Prostate gland (tissue), 2 donors: ENCODE data around the gene MAPKAP1. TPM values are rescaled to one million over a fixed set of nuclear protein-coding genes. Genes with fewer than 3 reads are reported as not detected.

ENCODE experiments used
- DNase-seq: peaks from one replicate; pipeline ENCODE4 v3.0.0-alpha.2; 2019; ENCODE audit warnings: low spot score
- H3K27ac ChIP-seq, 2 donors: fragments of 200-600 bp; sonication (generic); 2 replicates each; pipeline ENCODE4 v1.5.1; 2017 to 2019
- H3K27me3 ChIP-seq: fragments of 200-600 bp; sonication (generic); replicated peaks from 2 replicates; pipeline ENCODE4 v1.5.1; 2019; ENCODE audit not compliant: insufficient read depth
- H3K36me3 ChIP-seq, 2 donors: fragments of 200-600 bp; sonication (generic); 1 replicate in 1 of 2; 2 replicates in 1 of 2; pipeline versions ENCODE4 v1.5.1 to v1.8.1; 2017 to 2019
- H3K4me1 ChIP-seq: fragments of 200-600 bp; sonication (generic); replicated peaks from 2 replicates; pipeline ENCODE4 v1.5.1; 2019
- H3K4me3 ChIP-seq, 2 donors: fragments of 200-600 bp; sonication (generic); 2 replicates each; pipeline ENCODE4 v1.5.1; 2017 to 2019
- H3K9me3 ChIP-seq: fragments of 200-600 bp; sonication (generic); 2 replicates; pipeline ENCODE4 v1.5.1; 2017
- POLR2A ChIP-seq: fragments of 450-650 bp; IDR thresholded peaks from one replicate; pipeline ENCODE4 v1.6.1; 2016; ENCODE audit warnings: antibody characterized with exemption, mild to moderate bottlenecking
- POLR2AphosphoS5 ChIP-seq: sonication (generic); formaldehyde crosslinking; IDR thresholded peaks from one replicate; pipeline ENCODE4 v1.6.1; 2017; ENCODE audit warnings: antibody characterized with exemption
- WGBS: methylation state at CpG from one replicate; pipeline ENCODE4 v1.1.5; 2018; 5-methylcytosine and 5-hydroxymethylcytosine counted together
- intact Hi-C: fragments of 100-400 bp; cut with DNase I; formaldehyde crosslinking; loops from one replicate; pipeline ENCODE4 v1.14.2; 2022
- total RNA-seq, 2 donors: library from RNA; depleted of rRNA; stranded (reverse); fragments of >200 nt; gene quantifications; one replicate each; pipeline ENCODE4 v1.1.0, GENCODE V29; 2016
- TF ChIP-seq, protein P1 (sequence below), 4 experiments: fragments of 200-600 bp in 2 of 4; fragments of 450-650 bp in 2 of 4; sonication (generic) in 2 of 4; IDR thresholded peaks; 1 replicate in 3 of 4; 2 replicates in 1 of 4; pipeline ENCODE4 v1.5.1; 2016 to 2019; ENCODE audit warnings: antibody characterized with exemption in 4 of 4, mild to moderate bottlenecking in 2 of 4, moderate library complexity in 2 of 4

MAPKAP1 gene
- total RNA-seq, 2 donors from 2014 or later, result 62.4 to 91.2 TPM

DNA sequence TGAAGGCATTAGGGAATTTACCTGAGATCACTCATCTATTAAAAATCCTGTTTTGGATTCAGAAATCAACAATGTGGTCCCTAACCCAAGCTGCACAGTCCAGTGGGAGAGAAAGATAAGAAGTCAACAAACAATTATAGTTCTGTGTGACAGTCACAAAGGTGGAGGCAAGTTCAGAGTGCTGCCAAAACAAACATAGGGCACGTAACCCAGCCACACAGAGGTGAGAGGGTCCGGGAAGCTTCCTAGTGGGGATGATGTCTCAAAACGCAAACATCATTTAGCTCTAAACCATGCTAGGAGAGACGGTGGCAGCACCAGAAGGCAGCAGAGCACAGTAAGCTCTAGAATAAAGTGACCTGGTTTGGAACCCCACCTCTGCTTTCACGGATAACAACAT is 158.9 kb downstream of the MAPKAP1 start:
- no peaks in the 10 kb centered on the region for H3K9me3 ChIP-seq
- DNase-seq, result no peak
- WGBS, result 51% methylated on average over 5 of the region's 5 CpGs
- H3K27me3 ChIP-seq, result no peaks in the 10 kb centered on the region
- no peaks in the 10 kb centered on the region for H3K36me3 ChIP-seq
- intact Hi-C loops, result loop anchor here (2.0 kb wide), 1 partner anchor 63 kb away; no protein-coding TSS in a partner anchor
- TF ChIP-seq, protein P1, sequence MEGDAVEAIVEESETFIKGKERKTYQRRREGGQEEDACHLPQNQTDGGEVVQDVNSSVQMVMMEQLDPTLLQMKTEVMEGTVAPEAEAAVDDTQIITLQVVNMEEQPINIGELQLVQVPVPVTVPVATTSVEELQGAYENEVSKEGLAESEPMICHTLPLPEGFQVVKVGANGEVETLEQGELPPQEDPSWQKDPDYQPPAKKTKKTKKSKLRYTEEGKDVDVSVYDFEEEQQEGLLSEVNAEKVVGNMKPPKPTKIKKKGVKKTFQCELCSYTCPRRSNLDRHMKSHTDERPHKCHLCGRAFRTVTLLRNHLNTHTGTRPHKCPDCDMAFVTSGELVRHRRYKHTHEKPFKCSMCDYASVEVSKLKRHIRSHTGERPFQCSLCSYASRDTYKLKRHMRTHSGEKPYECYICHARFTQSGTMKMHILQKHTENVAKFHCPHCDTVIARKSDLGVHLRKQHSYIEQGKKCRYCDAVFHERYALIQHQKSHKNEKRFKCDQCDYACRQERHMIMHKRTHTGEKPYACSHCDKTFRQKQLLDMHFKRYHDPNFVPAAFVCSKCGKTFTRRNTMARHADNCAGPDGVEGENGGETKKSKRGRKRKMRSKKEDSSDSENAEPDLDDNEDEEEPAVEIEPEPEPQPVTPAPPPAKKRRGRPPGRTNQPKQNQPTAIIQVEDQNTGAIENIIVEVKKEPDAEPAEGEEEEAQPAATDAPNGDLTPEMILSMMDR (IDR thresholded peaks at IDR 0.05), result no peak
- TF ChIP-seq POLR2AphosphoS5, result no peak
- no peak for TF ChIP-seq POLR2A
- no peak overlapping the region for H3K4me3 ChIP-seq
- no peak overlapping the region for H3K27ac ChIP-seq
- peaks cover 18% of the 10 kb centered on the region for H3K4me1 ChIP-seq

DNA sequence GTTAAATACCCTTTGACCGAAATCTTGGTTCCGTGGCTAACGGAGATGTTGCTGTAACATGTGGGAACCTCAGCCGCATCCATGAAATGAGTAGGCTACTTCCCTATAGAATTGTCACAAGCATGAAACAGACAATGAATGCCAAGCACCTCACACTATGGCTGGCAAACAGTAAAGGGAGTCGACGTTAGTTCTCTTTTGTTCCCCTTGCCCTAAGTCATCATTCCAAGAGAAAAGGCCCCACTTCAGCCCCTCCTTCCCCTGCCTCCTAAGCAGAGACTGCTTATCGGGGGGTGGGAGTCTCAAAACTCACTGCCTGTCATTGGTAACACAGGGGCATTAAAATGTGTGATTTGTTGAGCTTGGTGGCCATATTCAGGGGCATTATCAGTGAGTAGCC is 159.6 kb downstream of the MAPKAP1 start:
- no peaks in the 10 kb centered on the region for H3K27me3 ChIP-seq
- WGBS, result 84% methylated on average over 7 of the region's 7 CpGs
- H3K4me3 ChIP-seq, result no peak overlapping the region
- no peak for DNase-seq
- H3K36me3 ChIP-seq, result no peaks in the 10 kb centered on the region
- TF ChIP-seq POLR2A (no peak), POLR2AphosphoS5 (no peak)
- TF ChIP-seq, protein P1 (IDR thresholded peaks at IDR 0.05), result no peak
- H3K4me1 ChIP-seq, result peaks cover 18% of the 10 kb centered on the region
- no peak overlapping the region for H3K27ac ChIP-seq
- H3K9me3 ChIP-seq, result no peaks in the 10 kb centered on the region
- intact Hi-C loops, result no loop called here

DNA sequence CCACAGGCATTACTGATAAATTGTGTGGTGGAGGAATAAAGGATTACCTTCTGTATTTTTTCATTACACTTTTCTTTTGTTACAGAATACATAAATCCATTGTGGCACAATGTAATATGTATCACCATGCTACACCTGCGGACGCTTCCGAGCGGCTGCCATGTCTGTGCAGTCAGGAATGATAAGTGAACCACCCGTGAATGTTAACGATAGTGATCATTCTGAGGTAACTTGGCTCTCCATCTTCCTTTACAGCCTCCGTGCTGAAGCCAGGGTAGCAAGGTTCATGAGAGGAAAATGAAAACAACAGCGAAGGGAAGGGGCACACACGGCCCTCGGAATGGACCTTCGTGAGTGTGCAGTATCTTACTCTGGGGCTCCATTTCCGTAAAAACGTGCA is 161.2 kb downstream of the MAPKAP1 start:
- intact Hi-C loops, result no loop called here
- H3K36me3 ChIP-seq, result no peaks in the 10 kb centered on the region
- 72% methylated on average over 13 of the region's 13 CpGs for WGBS
- TF ChIP-seq, protein P1 (IDR thresholded peaks at IDR 0.05), result no peak
- TF ChIP-seq POLR2A (no peak), POLR2AphosphoS5 (no peak)
- H3K9me3 ChIP-seq, result no peaks in the 10 kb centered on the region
- DNase-seq, result no peak
- no peak overlapping the region for H3K4me3 ChIP-seq
- H3K4me1 ChIP-seq, result peaks cover 16% of the 10 kb centered on the region
- no peaks in the 10 kb centered on the region for H3K27me3 ChIP-seq
- H3K27ac ChIP-seq, result peak overlapping the region in 1 of 2 donors; percentile 42

DNA sequence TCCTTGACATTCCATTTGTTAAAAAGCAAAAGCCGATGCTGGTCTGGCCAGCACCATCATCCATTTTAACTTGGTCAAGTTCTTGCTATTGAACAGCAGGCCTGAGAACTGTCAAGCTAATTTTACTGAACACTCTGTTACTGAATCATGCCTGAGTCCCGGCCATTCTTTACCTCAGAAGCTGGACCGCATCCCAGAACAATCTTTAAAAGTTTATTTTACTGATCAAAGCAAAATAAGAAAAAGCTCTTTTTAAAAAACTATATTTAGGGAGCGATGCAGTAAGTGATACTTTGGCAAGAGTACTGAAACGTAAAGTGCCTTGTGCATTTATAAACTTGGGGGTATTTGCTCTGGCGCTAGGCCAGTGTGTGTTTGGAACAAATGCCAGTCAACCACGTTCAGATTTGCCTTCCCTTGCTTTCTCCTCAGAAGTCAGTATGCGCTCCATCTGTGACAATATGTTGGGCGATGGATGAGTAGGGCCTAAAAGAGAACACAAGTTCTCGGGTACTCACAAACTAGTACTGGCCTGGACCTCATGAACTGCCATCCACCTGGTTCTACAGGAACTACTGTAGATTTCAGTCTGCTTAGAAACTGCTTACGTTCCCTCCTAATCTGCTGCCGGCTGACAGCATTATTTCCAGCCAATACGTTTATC is 161.9 kb downstream of the MAPKAP1 start:
- Histone ChIP-seq H3K4me1 (peaks cover 9% of the 10 kb centered on the region), H3K27me3 (no peaks in the 10 kb centered on the region), H3K9me3 (no peaks in the 10 kb centered on the region), H3K36me3 (no peaks in the 10 kb centered on the region), H3K4me3 (no peak overlapping the region), H3K27ac (peak overlapping the region; percentile 29 to 42)
- 10% methylated on average over 13 of the region's 13 CpGs for WGBS
- intact Hi-C loops, result no loop called here
- TF ChIP-seq, protein P1 (IDR thresholded peaks at IDR 0.05), result no peak
- TF ChIP-seq POLR2AphosphoS5 (peak; percentile 88), POLR2A (no peak)
- DNase-seq, result peak; percentile 81

DNA sequence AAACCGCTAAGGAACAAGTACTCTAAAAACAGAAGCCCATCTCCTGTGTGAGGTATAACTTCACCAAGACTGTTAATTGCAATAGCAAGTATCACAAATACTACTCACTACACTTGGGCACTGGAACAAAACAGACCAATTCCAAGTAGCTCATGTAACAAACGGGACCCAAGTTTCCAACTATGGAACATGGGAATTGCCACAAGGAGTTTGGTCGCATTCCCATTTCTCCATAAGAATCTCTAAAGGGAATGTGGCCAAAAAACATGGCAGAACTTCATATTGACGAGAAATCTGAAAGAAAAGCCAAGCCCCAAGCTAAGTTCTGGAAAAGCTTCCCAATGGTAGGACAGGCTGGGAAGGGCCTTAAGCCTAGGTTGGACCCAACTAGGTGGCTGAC is 162.5 kb downstream of the MAPKAP1 start:
- WGBS, result 67% methylated on average over 4 of the region's 4 CpGs
- DNase-seq, result no peak
- Histone ChIP-seq H3K36me3 (no peaks in the 10 kb centered on the region), H3K4me3 (no peak overlapping the region), H3K4me1 (peaks cover 5% of the 10 kb centered on the region), H3K27ac (peak overlapping the region; percentile 29 to 42), H3K9me3 (no peaks in the 10 kb centered on the region), H3K27me3 (no peaks in the 10 kb centered on the region)
- intact Hi-C loops, result no loop called here
- TF ChIP-seq POLR2AphosphoS5, result no peak
